Glutamatergic neuron (in vitro differentiated cells): Measurements from ENCODE around the gene CYP26A1. TPM values are rescaled to one million over a fixed set of nuclear protein-coding genes. Genes with fewer than 3 reads are reported as not detected.

Source experiments
- DNase-seq: peaks from one replicate; pipeline ENCODE4 v3.0.0; 2022
- H3K27ac Mint-ChIP-seq: one replicate; pipeline ENCODE4 v1.8.0; 2020; ENCODE audit warnings: mild to moderate bottlenecking, mixed read lengths, inconsistent platforms; ENCODE audit not compliant: unreplicated experiment
- H3K27me3 Mint-ChIP-seq: one replicate; pipeline ENCODE4 v1.8.0; 2020; ENCODE audit warnings: mild to moderate bottlenecking, moderate library complexity, mixed read lengths, inconsistent platforms; ENCODE audit not compliant: unreplicated experiment
- H3K36me3 Mint-ChIP-seq: one replicate; pipeline ENCODE4 v1.8.0; 2020; ENCODE audit warnings: mild to moderate bottlenecking, mixed read lengths, inconsistent platforms; ENCODE audit not compliant: unreplicated experiment
- H3K4me1 Mint-ChIP-seq: one replicate; pipeline ENCODE4 v1.8.0; 2020; ENCODE audit warnings: mild to moderate bottlenecking, low read depth, mixed read lengths, inconsistent platforms; ENCODE audit not compliant: unreplicated experiment
- H3K4me3 Mint-ChIP-seq: one replicate; pipeline ENCODE4 v1.8.0; 2020; ENCODE audit warnings: mild to moderate bottlenecking, mixed read lengths, inconsistent platforms; ENCODE audit not compliant: unreplicated experiment
- H3K9me3 Mint-ChIP-seq: one replicate; pipeline ENCODE4 v1.8.0; 2020; ENCODE audit warnings: mild to moderate bottlenecking, moderate library complexity, mixed read lengths, inconsistent platforms; ENCODE audit not compliant: unreplicated experiment
- CTCF ChIP-seq: fragments of 200-600 bp; sonication (generic); IDR thresholded peaks from one replicate; pipeline ENCODE4 v1.5.0; 2021; ENCODE audit not compliant: partially characterized antibody, unreplicated experiment
- total RNA-seq: library from RNA; stranded (reverse); fragmentation: NEBNext Ultra II Directional; extraction: Animal tissue kit (Norgen Biotek cat#: 25700); gene quantifications from one replicate; pipeline ENCODE4 v1.2.1, GENCODE V29; 2021; ENCODE audit not compliant: unreplicated experiment

Gene CYP26A1
- total RNA-seq, 1 donor from 2014 or later, result 4.2 TPM

- no peak for DNase-seq
- H3K27me3 Mint-ChIP-seq, result peaks cover 31% of the 10 kb centered on the region
- peaks cover 8% of the 10 kb centered on the region for H3K9me3 Mint-ChIP-seq
- TF ChIP-seq CTCF, result no peak
- peak overlapping the region; percentile 90 for H3K4me3 Mint-ChIP-seq
- no peak overlapping the region for H3K27ac Mint-ChIP-seq
- peaks cover 7% of the 10 kb centered on the region for H3K4me1 Mint-ChIP-seq
- no peaks in the 10 kb centered on the region for H3K36me3 Mint-ChIP-seq
Measured at GRCh38 chr10:93075369-93076221, 1.9 kb downstream of the CYP26A1 start.

DNA sequence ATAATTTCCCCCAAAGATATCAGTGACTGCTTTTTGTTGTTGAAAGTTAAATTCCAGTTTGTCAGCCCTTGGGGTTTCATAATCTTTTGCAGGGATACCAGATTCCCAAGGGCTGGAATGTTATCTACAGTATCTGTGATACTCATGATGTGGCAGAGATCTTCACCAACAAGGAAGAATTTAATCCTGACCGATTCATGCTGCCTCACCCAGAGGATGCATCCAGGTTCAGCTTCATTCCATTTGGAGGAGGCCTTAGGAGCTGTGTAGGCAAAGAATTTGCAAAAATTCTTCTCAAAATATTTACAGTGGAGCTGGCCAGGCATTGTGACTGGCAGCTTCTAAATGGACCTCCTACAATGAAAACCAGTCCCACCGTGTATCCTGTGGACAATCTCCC, 3.2 kb downstream of the CYP26A1 start:
- Mint-ChIP-seq H3K36me3 (no peaks in the 10 kb centered on the region), H3K9me3 (peaks cover 4% of the 10 kb centered on the region), H3K27ac (no peak overlapping the region), H3K4me1 (peaks cover 7% of the 10 kb centered on the region), H3K27me3 (peaks cover 25% of the 10 kb centered on the region), H3K4me3 (peak overlapping the region; percentile 18)
- DNase-seq, result no peak
- no peak for TF ChIP-seq CTCF

GRCh38 chr10:93077860-93078337, 4.2 kb downstream of the CYP26A1 start:
- Mint-ChIP-seq H3K27me3 (peaks cover 19% of the 10 kb centered on the region), H3K9me3 (peaks cover 4% of the 10 kb centered on the region), H3K4me3 (no peak overlapping the region), H3K36me3 (no peaks in the 10 kb centered on the region), H3K27ac (no peak overlapping the region), H3K4me1 (peaks cover 7% of the 10 kb centered on the region)
- no peak for TF ChIP-seq CTCF
- DNase-seq, result no peak

- Mint-ChIP-seq H3K27me3 (peaks cover 15% of the 10 kb centered on the region), H3K9me3 (peaks cover 3% of the 10 kb centered on the region), H3K4me1 (peaks cover 5% of the 10 kb centered on the region), H3K36me3 (no peaks in the 10 kb centered on the region), H3K4me3 (no peak overlapping the region), H3K27ac (peak overlapping the region; percentile 59)
- TF ChIP-seq CTCF, result no peak
- no peak for DNase-seq
Measured at GRCh38 chr10:93079663-93080349, 6.1 kb downstream of the CYP26A1 start.
